HEK293 (cell line): ENCODE data around the gene AUP1.

ENCODE experiments used
- EGR2 ChIP-seq: fragments of 450-650 bp; formaldehyde crosslinking; IDR thresholded peaks from 2 replicates; pipeline ENCODE4 v1.5.1; 2016; ENCODE audit warnings: low read depth, missing biosample characterization, missing genetic modification characterization
- GLIS2 ChIP-seq: fragments of 450-650 bp; formaldehyde crosslinking; IDR thresholded peaks from 2 replicates; pipeline ENCODE4 v1.5.1; 2016; ENCODE audit warnings: missing biosample characterization, missing genetic modification characterization
- HOXC10 ChIP-seq: sonication (generic); formaldehyde crosslinking; IDR thresholded peaks from 2 replicates; pipeline ENCODE4 v1.8.1; 2023; ENCODE audit warnings: mild to moderate bottlenecking, missing genetic modification reagents
- OVOL3 ChIP-seq: fragments of 450-650 bp; formaldehyde crosslinking; IDR thresholded peaks from 2 replicates; pipeline ENCODE4 v1.5.1; 2016; ENCODE audit warnings: missing biosample characterization, missing genetic modification characterization
- PRDM4 ChIP-seq: fragments of 450-650 bp; formaldehyde crosslinking; IDR thresholded peaks from 2 replicates; pipeline ENCODE4 v1.5.1; 2017; ENCODE audit warnings: missing biosample characterization, missing genetic modification characterization
- RBAK ChIP-seq: fragments of 450-650 bp; formaldehyde crosslinking; IDR thresholded peaks from 2 replicates; pipeline ENCODE4 v1.5.1; 2016; ENCODE audit warnings: missing biosample characterization, missing genetic modification characterization
- REST ChIP-seq: fragments of 450-650 bp; formaldehyde crosslinking; IDR thresholded peaks from 2 replicates; pipeline ENCODE4 v1.5.1; 2016; ENCODE audit warnings: missing biosample characterization, missing genetic modification characterization
- SP7 ChIP-seq: fragments of 450-650 bp; formaldehyde crosslinking; IDR thresholded peaks from 2 replicates; pipeline ENCODE4 v1.5.1; 2016; ENCODE audit warnings: missing biosample characterization, missing genetic modification characterization
- TRIM28 ChIP-seq: IDR thresholded peaks from 2 replicates; pipeline ENCODE4 v1.6.1; 2011; ENCODE audit warnings: low read length, control low read depth, borderline replicate concordance
- WT1 ChIP-seq: fragments of 450-650 bp; formaldehyde crosslinking; IDR thresholded peaks from 2 replicates; pipeline ENCODE4 v1.5.1; 2016; ENCODE audit warnings: missing biosample characterization, missing genetic modification characterization
- ZBTB17 ChIP-seq: fragments of 450-650 bp; formaldehyde crosslinking; IDR thresholded peaks from 2 replicates; pipeline ENCODE4 v1.5.1; 2016; ENCODE audit warnings: missing biosample characterization, missing genetic modification characterization
- ZBTB20 ChIP-seq: fragments of 450-650 bp; formaldehyde crosslinking; IDR thresholded peaks from 2 replicates; pipeline ENCODE4 v1.5.1; 2016; ENCODE audit warnings: missing biosample characterization, missing genetic modification characterization
- ZEB2 ChIP-seq: fragments of 450-650 bp; formaldehyde crosslinking; IDR thresholded peaks from 2 replicates; pipeline ENCODE4 v1.5.1; 2016; ENCODE audit warnings: missing biosample characterization, missing genetic modification characterization
- ZNF146 ChIP-seq: fragments of 450-650 bp; formaldehyde crosslinking; IDR thresholded peaks from 2 replicates; pipeline ENCODE4 v1.5.1; 2016; ENCODE audit warnings: missing biosample characterization, missing genetic modification characterization
- ZNF221 ChIP-seq: fragments of 450-650 bp; formaldehyde crosslinking; IDR thresholded peaks from 2 replicates; pipeline ENCODE4 v1.5.1; 2017; ENCODE audit warnings: missing biosample characterization, missing genetic modification characterization, borderline replicate concordance
- ZNF292 ChIP-seq: fragments of 450-650 bp; formaldehyde crosslinking; IDR thresholded peaks from 2 replicates; pipeline ENCODE4 v1.5.1; 2016; ENCODE audit warnings: low read depth, missing biosample characterization, missing genetic modification characterization, borderline replicate concordance
- ZNF394 ChIP-seq: fragments of 450-650 bp; formaldehyde crosslinking; IDR thresholded peaks from 2 replicates; pipeline ENCODE4 v1.5.1; 2016; ENCODE audit warnings: missing biosample characterization, missing genetic modification characterization, mild to moderate bottlenecking, moderate library complexity, borderline replicate concordance
- ZNF501 ChIP-seq: fragments of 450-650 bp; formaldehyde crosslinking; IDR thresholded peaks from 2 replicates; pipeline ENCODE4 v1.5.1; 2016; ENCODE audit warnings: missing biosample characterization, missing genetic modification characterization
- ZNF585B ChIP-seq: fragments of 450-650 bp; formaldehyde crosslinking; IDR thresholded peaks from 2 replicates; pipeline ENCODE4 v1.5.1; 2016; ENCODE audit warnings: missing biosample characterization, missing genetic modification characterization
- ZNF76 ChIP-seq: fragments of 450-650 bp; formaldehyde crosslinking; IDR thresholded peaks from 2 replicates; pipeline ENCODE4; 2016; ENCODE audit warnings: low read depth, missing biosample characterization, missing genetic modification characterization, borderline replicate concordance
- ZNF768 ChIP-seq: fragments of 450-650 bp; formaldehyde crosslinking; IDR thresholded peaks from 2 replicates; pipeline ENCODE4 v1.5.1; 2018; ENCODE audit warnings: missing biosample characterization, mild to moderate bottlenecking, missing genetic modification characterization
- ZNF777 ChIP-seq: fragments of 450-650 bp; formaldehyde crosslinking; IDR thresholded peaks from 2 replicates; pipeline ENCODE4 v1.5.1; 2017; ENCODE audit warnings: missing biosample characterization, missing genetic modification characterization, borderline replicate concordance
- TF ChIP-seq, protein P1 (sequence below): fragments of 450-650 bp; formaldehyde crosslinking; IDR thresholded peaks from 2 replicates; pipeline ENCODE4 v1.5.1; 2016; ENCODE audit warnings: missing biosample characterization, missing genetic modification characterization

Gene AUP1

GRCh38 chr2:74507145-74507925 lies 22.2 kb downstream of the AUP1 start, which contains the start of gene PCGF1 (continued):
- TF ChIP-seq ZNF221 (tag by site-specific recombination) (no peak), ZEB2 (peak; percentile 67), WT1 (tag by site-specific recombination) (peak; percentile 67), TRIM28 (0 out of 2 replicates have a peak, but pooled peaks have one; percentile 43), ZNF394 (tag by site-specific recombination) (peak; percentile 51; the same call in 1 of the 2 replicates), RBAK (tag by site-specific recombination) (no peak), ZNF76 (tag by site-specific recombination) (peak; percentile 48; the same call in 1 of the 2 replicates), ZNF501 (peak; percentile 66; the same call in 1 of the 2 replicates), ZNF585B (tag by site-specific recombination) (peak; percentile 9; the same call in 1 of the 2 replicates), EGR2 (tag by site-specific recombination) (peak; percentile 71; the same call in 1 of the 2 replicates), PRDM4 (0 out of 2 replicates have a peak, but pooled peaks have one; percentile 38), HOXC10 (CRISPR knock-in tag) (no peak), SP7 (tag by site-specific recombination) (peak; percentile 70; the same call in 1 of the 2 replicates), REST (tag by site-specific recombination) (peak; percentile 45), ZNF768 (no peak), ZNF146 (tag by site-specific recombination) (0 out of 2 replicates have a peak, but pooled peaks have one; percentile 5), ZBTB20 (tag by site-specific recombination) (peak; percentile 35; the same call in 1 of the 2 replicates), ZBTB17 (peak; percentile 96), OVOL3 (tag by site-specific recombination) (0 out of 2 replicates have a peak, but pooled peaks have one; percentile 38), ZNF292 (tag by site-specific recombination) (no peak), ZNF777 (0 out of 2 replicates have a peak, but pooled peaks have one; percentile 54), GLIS2 (peak; percentile 98)
- TF ChIP-seq, protein P1, sequence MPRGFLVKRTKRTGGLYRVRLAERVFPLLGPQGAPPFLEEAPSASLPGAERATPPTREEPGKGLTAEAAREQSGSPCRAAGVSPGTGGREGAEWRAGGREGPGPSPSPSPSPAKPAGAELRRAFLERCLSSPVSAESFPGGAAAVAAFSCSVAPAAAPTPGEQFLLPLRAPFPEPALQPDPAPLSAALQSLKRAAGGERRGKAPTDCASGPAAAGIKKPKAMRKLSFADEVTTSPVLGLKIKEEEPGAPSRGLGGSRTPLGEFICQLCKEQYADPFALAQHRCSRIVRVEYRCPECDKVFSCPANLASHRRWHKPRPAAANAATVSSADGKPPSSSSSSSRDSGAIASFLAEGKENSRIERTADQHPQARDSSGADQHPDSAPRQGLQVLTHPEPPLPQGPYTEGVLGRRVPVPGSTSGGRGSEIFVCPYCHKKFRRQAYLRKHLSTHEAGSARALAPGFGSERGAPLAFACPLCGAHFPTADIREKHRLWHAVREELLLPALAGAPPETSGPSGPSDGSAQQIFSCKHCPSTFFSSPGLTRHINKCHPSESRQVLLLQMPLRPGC (tag by site-specific recombination), result peak; percentile 37; the same call in 1 of the 2 replicates
- TF ChIP-seq, all 188 proteins: peak for 56
